Fibroblast of villous mesenchyme (primary cell): ENCODE data around the gene VEGFA. TPM values are rescaled to one million over a fixed set of nuclear protein-coding genes. Genes with fewer than 3 reads are reported as not detected.

Experiments used
- DNase-seq: peaks from one replicate; pipeline ENCODE4 v3.0.0-alpha.2; 2010; ENCODE audit warnings: low read depth
- H3K4me3 ChIP-seq: 2 replicates; pipeline ENCODE4 v1.5.1; 2011; ENCODE audit warnings: low read depth, mild to moderate bottlenecking, low read length
- CTCF ChIP-seq: IDR thresholded peaks from 2 replicates; pipeline ENCODE4 v1.5.1; 2012; ENCODE audit warnings: low read depth, mild to moderate bottlenecking, low read length; ENCODE audit not compliant: insufficient read depth
- total RNA-seq: library from RNA; depleted of rRNA; stranded (reverse); fragments of >200 nt; gene quantifications from 2 replicates; pipeline ENCODE4 v1.2.3, GENCODE V29; 2012

VEGFA gene
- total RNA-seq, 1 donor = 84.2 TPM

GRCh38 chr6:43763812-43764522 lies 6.0 kb upstream of the VEGFA start:
- TF ChIP-seq CTCF = no peak
- no peak for DNase-seq
- no peak overlapping the region for H3K4me3 ChIP-seq

GRCh38 chr6:43764772-43765171 lies 5.2 kb upstream of the VEGFA start:
- TF ChIP-seq CTCF = no peak
- DNase-seq = no peak
- H3K4me3 ChIP-seq = no peak overlapping the region

DNA sequence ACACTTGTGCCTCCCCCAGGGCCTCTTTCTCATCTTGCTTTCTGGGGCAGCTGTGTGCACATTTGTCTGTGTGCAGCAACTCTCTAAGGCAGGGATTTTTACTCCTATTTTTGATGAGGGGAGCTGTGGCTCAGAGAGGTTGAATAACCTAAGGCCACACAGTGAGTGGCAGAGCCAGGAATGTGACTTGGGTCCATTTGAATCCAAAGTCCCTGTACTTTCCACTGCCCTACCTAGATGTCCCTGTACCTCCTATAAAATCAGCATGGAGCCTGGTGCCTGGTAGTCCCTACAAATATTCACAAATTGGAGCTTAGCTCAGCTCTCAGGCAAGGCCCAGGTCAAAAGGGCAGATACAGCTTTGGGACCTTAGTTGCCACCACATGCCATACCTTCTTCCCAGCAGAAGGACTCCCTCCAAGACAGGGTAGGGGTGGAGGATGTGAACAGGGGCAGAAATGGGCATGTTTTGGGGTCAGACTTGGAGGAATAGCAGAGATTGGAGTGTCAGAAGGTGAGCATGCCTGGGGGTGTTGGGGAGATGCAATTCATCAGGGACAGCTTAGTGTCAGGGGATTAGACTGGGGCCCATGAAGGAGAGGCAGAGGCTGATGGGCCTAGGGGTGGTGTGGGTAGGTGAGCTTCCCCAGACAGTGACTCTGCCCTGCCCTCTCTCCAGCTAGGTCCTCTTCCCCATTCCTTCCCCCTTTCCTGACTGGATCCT lies 4.1 kb upstream of the VEGFA start:
- no peak for DNase-seq
- no peak for TF ChIP-seq CTCF
- no peak overlapping the region for H3K4me3 ChIP-seq

GRCh38 chr6:43766500-43766853 lies 3.5 kb upstream of the VEGFA start:
- no peak for DNase-seq
- TF ChIP-seq CTCF = no peak
- H3K4me3 ChIP-seq = no peak overlapping the region

DNA sequence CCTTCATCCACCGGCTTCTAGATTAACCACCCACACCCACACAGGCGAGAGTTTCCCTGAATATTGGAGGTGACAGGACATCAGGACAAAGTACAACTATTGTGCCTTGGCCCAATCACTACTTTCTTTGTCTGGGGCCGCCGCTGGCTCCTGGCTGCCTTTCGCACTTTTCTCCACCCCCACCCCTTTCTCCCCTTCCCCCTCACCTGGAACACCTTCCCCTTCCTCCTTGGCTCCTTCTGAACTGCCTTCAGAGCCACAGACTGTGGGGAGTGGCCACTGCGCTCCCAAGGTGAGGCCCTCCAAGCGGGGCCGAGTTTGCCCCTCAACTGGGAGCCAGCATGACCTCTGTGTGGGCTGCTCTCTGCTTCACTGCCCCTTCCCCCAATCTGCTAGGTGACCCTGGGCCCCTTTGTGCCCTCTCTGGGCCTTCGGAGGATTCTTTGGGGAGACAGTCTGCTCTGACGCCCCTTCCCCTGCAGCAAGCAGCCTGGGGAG lies 3.0 kb upstream of the VEGFA start:
- TF ChIP-seq CTCF = no peak
- no peak for DNase-seq
- no peak overlapping the region for H3K4me3 ChIP-seq

DNA sequence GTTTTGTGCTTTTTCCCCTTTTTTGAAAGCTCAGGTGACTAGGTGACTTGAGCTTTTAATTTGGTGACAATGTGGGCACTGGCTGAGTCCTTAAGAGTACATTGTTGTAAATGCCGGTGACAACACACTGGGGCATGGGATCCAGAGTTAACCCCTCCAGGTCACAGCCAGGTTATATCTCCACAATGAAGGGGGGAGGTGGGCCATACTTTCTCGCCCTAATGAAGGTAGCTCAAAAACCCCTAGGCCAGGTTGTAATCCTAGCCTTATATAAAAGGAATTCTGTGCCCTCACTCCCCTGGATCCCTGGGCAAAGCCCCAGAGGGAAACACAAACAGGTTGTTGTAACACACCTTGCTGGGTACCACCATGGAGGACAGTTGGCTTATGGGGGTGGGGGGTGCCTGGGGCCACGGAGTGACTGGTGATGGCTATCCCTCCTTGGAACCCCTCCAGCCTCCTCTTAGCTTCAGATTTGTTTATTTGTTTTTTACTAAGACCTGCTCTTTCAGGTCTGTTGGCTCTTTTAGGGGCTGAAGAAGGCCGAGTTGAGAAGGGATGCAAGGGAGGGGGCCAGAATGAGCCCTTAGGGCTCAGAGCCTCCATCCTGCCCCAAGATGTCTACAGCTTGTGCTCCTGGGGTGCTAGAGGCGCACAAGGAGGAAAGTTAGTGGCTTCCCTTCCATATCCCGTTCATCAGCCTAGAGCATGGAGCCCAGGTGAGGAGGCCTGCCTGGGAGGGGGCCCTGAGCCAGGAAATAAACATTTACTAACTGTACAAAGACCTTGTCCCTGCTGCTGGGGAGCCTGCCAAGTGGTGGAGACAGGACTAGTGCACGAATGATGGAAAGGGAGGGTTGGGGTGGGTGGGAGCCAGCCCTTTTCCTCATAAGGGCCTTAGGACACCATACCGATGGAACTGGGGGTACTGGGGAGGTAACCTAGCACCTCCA lies 2.2 kb upstream of the VEGFA start:
- no peak for DNase-seq
- TF ChIP-seq CTCF = no peak

More for the DNA sequence above, 2.2 kb upstream of the VEGFA start:
- no peak overlapping the region for H3K4me3 ChIP-seq
